ENCODE measurements around the gene POLD1. TPM values are rescaled to one million over a fixed set of nuclear protein-coding genes. Genes with fewer than 3 reads are reported as not detected.

POLD1 gene
- polyA plus RNA-seq, 1 of the 3 experiments (the other 2 are of a cell fraction), result 33.6 TPM

DNA sequence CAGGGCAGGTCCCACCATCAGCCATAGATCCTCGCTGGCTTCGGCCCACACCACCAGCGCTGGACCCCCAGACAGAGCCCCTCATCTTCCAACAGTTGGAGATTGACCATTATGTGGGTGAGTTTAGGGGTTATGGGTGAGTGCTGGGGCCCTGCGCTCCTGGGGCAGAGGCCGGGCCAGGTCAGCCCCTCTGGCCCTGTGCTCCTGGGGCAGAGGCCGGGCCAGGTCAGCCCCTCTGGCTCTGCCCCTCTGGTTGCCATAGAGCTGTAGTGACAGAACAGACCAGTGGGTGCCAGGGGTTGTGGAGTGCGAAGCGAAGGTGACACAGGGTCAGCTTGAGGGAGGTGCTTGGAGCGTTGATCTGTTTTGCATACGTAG is 15.2 kb downstream of the POLD1 start:
- H3K9ac ChIP-seq, result no peak overlapping the region
- no peaks in the 10 kb centered on the region for H3F3A ChIP-seq (replicated peaks; ENCODE audit: insufficient read depth)
- 100% methylated on average over 7 of the region's 10 CpGs for WGBS (ENCODE audit: low lambda C conversion rate)
- H4K20me1 ChIP-seq (ENCODE audit: insufficient read depth), result no peaks in the 10 kb centered on the region
- H3K4me2 ChIP-seq, result no peak overlapping the region
- CTCF ChIA-PET, result interaction anchor here (1.5 kb wide), 1 partner anchor 16 kb away, joined by 5 read pairs; no protein-coding TSS in a partner anchor
- peaks cover 0 to 13% of the 10 kb centered on the region in 2 experiments for H3K36me3 ChIP-seq (replicated peaks in 1 of 2; ENCODE audit: control insufficient read depth in 1 of 2, insufficient read depth in 2 of 2, low read length in 1 of 2)
- no peaks in the 10 kb centered on the region for H3K4me1 ChIP-seq (ENCODE audit: control insufficient read depth in 1 of 2, insufficient read depth in 2 of 2, low read depth in 1 of 2, low read length in 1 of 2)
- no peaks in the 10 kb centered on the region for H3K9me2 ChIP-seq
- TF ChIP-seq TAF1 (IDR thresholded peaks at IDR 0.05; ENCODE audit: borderline replicate concordance, low read depth, low read length) (no peak), CTCF (IDR thresholded peaks at IDR 0.05) (no peak), EZH2phosphoT487 (IDR thresholded peaks at IDR 0.05; ENCODE audit: borderline replicate concordance, low read depth) (no peak), RAD21 (IDR thresholded peaks at IDR 0.05; ENCODE audit: low read length) (no peak), SIN3A (IDR thresholded peaks at IDR 0.05; ENCODE audit: borderline replicate concordance, low read depth, low read length) (no peak), FOXJ3 (CRISPR knock-in tag; IDR thresholded peaks at IDR 0.05) (no peak), EP300 (IDR thresholded peaks at IDR 0.05; ENCODE audit: borderline replicate concordance in 1 of 2, low read depth in 1 of 2, low read length in 1 of 2) (no peak), GABPA (IDR thresholded peaks at IDR 0.05; ENCODE audit: low read depth) (no peak), ELF1 (IDR thresholded peaks at IDR 0.05) (no peak), YY1 (IDR thresholded peaks at IDR 0.05; ENCODE audit: low read depth) (no peak), USF2 (IDR thresholded peaks at IDR 0.05; ENCODE audit: borderline replicate concordance, low read depth, low read length) (no peak), SMC3 (IDR thresholded peaks at IDR 0.05; ENCODE audit: low read depth, low read length) (no peak), RXRA (IDR thresholded peaks at IDR 0.05; ENCODE audit: borderline replicate concordance, low read depth) (no peak), RCOR1 (IDR thresholded peaks at IDR 0.05; ENCODE audit: low read length) (no peak), CHD2 (IDR thresholded peaks at IDR 0.05; ENCODE audit: low read length, partially characterized antibody) (no peak), PBX3 (IDR thresholded peaks at IDR 0.05) (no peak), USF1 (IDR thresholded peaks at IDR 0.05; ENCODE audit: borderline replicate concordance, low read depth) (no peak), NRF1 (IDR thresholded peaks at IDR 0.05; ENCODE audit: low read depth, low read length) (no peak), IRF3 (IDR thresholded peaks at IDR 0.05; ENCODE audit: low read depth, low read length) (no peak)
- TF ChIP-seq, protein P1, sequence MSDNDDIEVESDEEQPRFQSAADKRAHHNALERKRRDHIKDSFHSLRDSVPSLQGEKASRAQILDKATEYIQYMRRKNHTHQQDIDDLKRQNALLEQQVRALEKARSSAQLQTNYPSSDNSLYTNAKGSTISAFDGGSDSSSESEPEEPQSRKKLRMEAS (IDR thresholded peaks at IDR 0.05; ENCODE audit: low read depth), result no peak
- POLR2A ChIA-PET, result no interaction called here
- DNase-seq, result no peak
- H2AFZ ChIP-seq (ENCODE audit: low read depth), result no peak overlapping the region
- no peaks in the 10 kb centered on the region for H3K9me3 ChIP-seq
- H3K79me2 ChIP-seq (ENCODE audit: insufficient read depth), result peaks cover 18% of the 10 kb centered on the region; the same call in 1 of the 2 replicates
- no peaks in the 10 kb centered on the region for H3K27me3 ChIP-seq (ENCODE audit: insufficient read depth)
- H3K4me3 ChIP-seq (ENCODE audit: low read depth in 2 of 2, low read length in 1 of 2), result no peak overlapping the region
- H3K27ac ChIP-seq (ENCODE audit: low read depth in 2 of 2, low read length in 1 of 2), result no peak overlapping the region

Measured in SK-N-SH (cell line).